Lung (tissue), 12 donors: ENCODE data around the gene PALD1. TPM values are rescaled to one million over a fixed set of nuclear protein-coding genes. Genes with fewer than 3 reads are reported as not detected.

ENCODE experiments used
- ATAC-seq: fragments of 200-7000 bp; cut with Tn5 transposase; one replicate; pipeline ENCODE4 v1.9.1; 2020; ENCODE audit warnings: moderate number of reproducible peaks; ENCODE audit not compliant: insufficient read depth, low FRiP score
- DNase-seq, 3 donors: peaks; one replicate each; pipeline ENCODE4 v3.0.0-alpha.2; 2013 to 2017
- H3K27ac ChIP-seq, 2 donors: one replicate each; pipeline ENCODE4 v1.5.1; 2013; ENCODE audit warnings: mild to moderate bottlenecking in 2 of 2, moderate library complexity in 2 of 2, control low read depth in 1 of 2, inconsistent platforms in 1 of 2, low read depth in 1 of 2, low read length in 1 of 2
- H3K27me3 ChIP-seq, 3 donors: one replicate each; pipeline ENCODE4 v1.5.1; 2013; ENCODE audit warnings: low read length in 2 of 3; ENCODE audit not compliant: control insufficient read depth in 3 of 3, insufficient read depth in 3 of 3
- H3K36me3 ChIP-seq, 4 donors: one replicate each; pipeline ENCODE4 v1.5.1; 2013; ENCODE audit warnings: low read length in 4 of 4, mild to moderate bottlenecking in 1 of 4, moderate library complexity in 1 of 4; ENCODE audit not compliant: control insufficient read depth in 4 of 4, insufficient read depth in 4 of 4
- H3K4me1 ChIP-seq, 5 donors: one replicate each; pipeline ENCODE4 v1.5.1; 2013; ENCODE audit warnings: low read length in 5 of 5, mild to moderate bottlenecking in 2 of 5, moderate library complexity in 1 of 5; ENCODE audit not compliant: control insufficient read depth in 5 of 5, insufficient read depth in 5 of 5
- H3K4me3 ChIP-seq: one replicate; pipeline ENCODE4 v1.5.1; 2013; ENCODE audit warnings: mild to moderate bottlenecking, control low read depth, moderate library complexity
- H3K9ac ChIP-seq, 2 donors: one replicate each; pipeline ENCODE4 v1.5.1; 2013; ENCODE audit warnings: low read length in 2 of 2, control low read depth in 1 of 2; ENCODE audit not compliant: insufficient read depth in 1 of 2
- H3K9me3 ChIP-seq, 4 donors: one replicate each; pipeline ENCODE4 v1.5.1; 2013; ENCODE audit warnings: low read length in 3 of 4, mild to moderate bottlenecking in 1 of 4, moderate library complexity in 1 of 4; ENCODE audit not compliant: control insufficient read depth in 4 of 4, insufficient read depth in 3 of 4
- WGBS, 2 donors: extraction: QIAGEN DNeasy Blood & Tissue Kit; methylation state at CpG; one replicate each; pipeline ENCODE4 v1.1.7; 2013; 5-methylcytosine and 5-hydroxymethylcytosine counted together
- polyA plus RNA-seq, 2 donors: library from polyadenylated mRNA; stranded (reverse); fragments of 200-250 nt; gene quantifications; one replicate each; pipeline ENCODE4 v1.2.1, GENCODE V29; 2013
- total RNA-seq, 2 donors: library from RNA; depleted of rRNA in 1 of 2; stranded (reverse); fragments of >200 nt in 1 of 2; gene quantifications; one replicate each; pipeline ENCODE4 v1.2.1, GENCODE V29; 2014 to 2021
- TF ChIP-seq, protein P1 (sequence below): IDR thresholded peaks from 2 replicates; pipeline ENCODE4 v1.5.1; 2012; ENCODE audit warnings: mild to moderate bottlenecking; ENCODE audit errors: control extremely low read depth, extremely low read depth
- donor health status: control.
- donor health status: control.
- donor health status: Bipolar disorder and iron deficiency.
- donor health status: healthy.
- donor health status: DM: yes; HTN: yes; CAD: no.

The PALD1 gene
- total and polyA plus RNA-seq, 4 donors = 10.5 to 19.7 (median 15.6) TPM

DNA sequence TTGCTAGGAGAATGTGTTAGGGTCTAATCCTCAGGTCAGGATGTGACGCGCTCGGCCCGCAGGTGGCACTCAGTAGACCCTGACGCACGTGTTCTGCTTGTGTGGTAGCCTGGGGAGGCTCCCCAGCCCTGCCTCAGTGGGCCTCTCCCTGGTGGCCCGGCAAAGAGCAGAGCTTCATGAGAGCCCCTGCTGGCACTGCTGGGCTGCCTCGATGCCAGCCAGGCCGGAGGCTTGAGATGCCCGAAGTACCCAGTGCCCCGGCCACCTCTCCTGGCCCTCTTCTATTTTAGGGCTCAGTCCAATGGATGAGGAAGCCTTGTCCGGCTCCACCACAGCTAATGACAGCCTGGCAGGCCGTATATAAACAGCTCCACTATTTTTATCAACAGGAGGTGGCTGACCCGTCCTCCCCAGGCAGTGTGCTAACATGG lies 82.0 kb downstream of the PALD1 start:
- H3K4me3 ChIP-seq = no peak overlapping the region
- no peaks in the 10 kb centered on the region for H3K9me3 ChIP-seq
- DNase-seq = peak; percentile 54 to 78 (median 69)
- H3K4me1 ChIP-seq = peaks cover 0 to 52% (median 27%) of the 10 kb centered on the region in 5 donors
- H3K27ac ChIP-seq = no peak overlapping the region
- no peaks in the 10 kb centered on the region for H3K27me3 ChIP-seq
- no peak overlapping the region for H3K9ac ChIP-seq
- peaks cover 0 to 11% (median 1%) of the 10 kb centered on the region in 4 donors for H3K36me3 ChIP-seq
- WGBS, 2 donors = 69 to 85% methylated on average over 14 of the region's 14 CpGs
- no peak for ATAC-seq
- TF ChIP-seq, protein P1, sequence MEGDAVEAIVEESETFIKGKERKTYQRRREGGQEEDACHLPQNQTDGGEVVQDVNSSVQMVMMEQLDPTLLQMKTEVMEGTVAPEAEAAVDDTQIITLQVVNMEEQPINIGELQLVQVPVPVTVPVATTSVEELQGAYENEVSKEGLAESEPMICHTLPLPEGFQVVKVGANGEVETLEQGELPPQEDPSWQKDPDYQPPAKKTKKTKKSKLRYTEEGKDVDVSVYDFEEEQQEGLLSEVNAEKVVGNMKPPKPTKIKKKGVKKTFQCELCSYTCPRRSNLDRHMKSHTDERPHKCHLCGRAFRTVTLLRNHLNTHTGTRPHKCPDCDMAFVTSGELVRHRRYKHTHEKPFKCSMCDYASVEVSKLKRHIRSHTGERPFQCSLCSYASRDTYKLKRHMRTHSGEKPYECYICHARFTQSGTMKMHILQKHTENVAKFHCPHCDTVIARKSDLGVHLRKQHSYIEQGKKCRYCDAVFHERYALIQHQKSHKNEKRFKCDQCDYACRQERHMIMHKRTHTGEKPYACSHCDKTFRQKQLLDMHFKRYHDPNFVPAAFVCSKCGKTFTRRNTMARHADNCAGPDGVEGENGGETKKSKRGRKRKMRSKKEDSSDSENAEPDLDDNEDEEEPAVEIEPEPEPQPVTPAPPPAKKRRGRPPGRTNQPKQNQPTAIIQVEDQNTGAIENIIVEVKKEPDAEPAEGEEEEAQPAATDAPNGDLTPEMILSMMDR = no peak

DNA sequence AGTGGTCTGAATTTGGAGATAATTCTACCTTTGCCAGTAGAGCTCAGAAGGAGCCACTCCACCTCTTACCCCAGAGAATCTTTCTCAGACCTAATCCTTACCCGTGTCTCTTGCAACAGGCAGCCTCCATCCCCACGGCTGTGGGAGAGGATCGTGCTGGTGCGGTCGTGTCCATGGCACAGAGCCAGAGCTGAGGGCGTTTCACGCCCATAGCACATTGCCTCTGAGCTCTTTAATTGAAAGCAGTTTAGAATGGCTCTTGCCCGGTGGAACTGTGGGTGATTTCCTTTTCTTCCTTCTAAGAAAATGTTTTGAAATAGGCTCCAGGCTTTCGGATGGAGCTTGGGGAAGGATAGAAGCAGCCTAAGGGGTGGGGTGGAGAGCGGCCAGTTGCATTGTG lies 82.5 kb downstream of the PALD1 start:
- no peak for ATAC-seq
- Histone ChIP-seq H3K4me1 (peaks cover 0 to 52% (median 27%) of the 10 kb centered on the region in 5 donors), H3K9ac (peak overlapping the region in 1 of 2 donors; percentile 26), H3K27ac (no peak overlapping the region), H3K4me3 (no peak overlapping the region), H3K9me3 (no peaks in the 10 kb centered on the region), H3K27me3 (no peaks in the 10 kb centered on the region), H3K36me3 (peaks cover 0 to 11% (median 1%) of the 10 kb centered on the region in 4 donors)
- peak; percentile 66 to 77 (median 69) for DNase-seq
- WGBS, 2 donors = 15 to 39% methylated on average over 10 of the region's 10 CpGs
- TF ChIP-seq, protein P1 = no peak

DNA sequence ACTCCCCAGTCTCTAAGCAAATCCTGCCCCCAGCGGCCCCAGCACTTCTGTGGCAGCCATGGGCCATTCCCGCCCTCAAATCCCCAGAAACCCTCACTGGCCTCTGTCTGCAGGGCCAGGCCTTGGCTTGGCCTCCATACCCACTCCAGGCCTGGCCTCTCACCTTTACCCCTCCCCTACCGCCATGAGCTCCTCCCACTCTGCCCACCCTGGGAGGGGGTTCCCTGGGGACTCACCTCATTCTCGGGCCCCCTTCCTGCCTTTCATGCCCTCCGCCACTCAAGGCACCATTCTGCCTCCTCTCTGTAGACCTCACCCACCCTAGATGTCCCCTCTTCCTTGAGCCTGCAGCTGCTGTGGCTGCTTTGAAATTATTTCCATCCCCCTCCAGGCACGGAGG lies 83.0 kb downstream of the PALD1 start:
- DNase-seq (no peak), ATAC-seq (no peak)
- Histone ChIP-seq H3K9ac (no peak overlapping the region), H3K27ac (no peak overlapping the region), H3K36me3 (peaks cover 0 to 14% (median 1%) of the 10 kb centered on the region in 4 donors), H3K4me1 (peaks cover 0 to 52% (median 27%) of the 10 kb centered on the region in 5 donors), H3K9me3 (no peaks in the 10 kb centered on the region), H3K27me3 (no peaks in the 10 kb centered on the region), H3K4me3 (no peak overlapping the region)
- TF ChIP-seq, protein P1 = no peak
- 82 to 91% methylated on average over 6 of the region's 6 CpGs for WGBS, 2 donors
